Epidermal melanocyte (primary cell): ENCODE results near the gene PCDH20.
"Not testable (repeated sequence)": the region's sequence is repeated elsewhere in the genome, so short reads cannot be mapped to it uniquely, and the experiment has no call there.

ENCODE experiments used
- DNase-seq: peaks from one replicate; pipeline ENCODE4 v3.0.0; 2011; ENCODE audit warnings: low spot score; ENCODE audit not compliant: insufficient read length

PCDH20 gene, protein sequence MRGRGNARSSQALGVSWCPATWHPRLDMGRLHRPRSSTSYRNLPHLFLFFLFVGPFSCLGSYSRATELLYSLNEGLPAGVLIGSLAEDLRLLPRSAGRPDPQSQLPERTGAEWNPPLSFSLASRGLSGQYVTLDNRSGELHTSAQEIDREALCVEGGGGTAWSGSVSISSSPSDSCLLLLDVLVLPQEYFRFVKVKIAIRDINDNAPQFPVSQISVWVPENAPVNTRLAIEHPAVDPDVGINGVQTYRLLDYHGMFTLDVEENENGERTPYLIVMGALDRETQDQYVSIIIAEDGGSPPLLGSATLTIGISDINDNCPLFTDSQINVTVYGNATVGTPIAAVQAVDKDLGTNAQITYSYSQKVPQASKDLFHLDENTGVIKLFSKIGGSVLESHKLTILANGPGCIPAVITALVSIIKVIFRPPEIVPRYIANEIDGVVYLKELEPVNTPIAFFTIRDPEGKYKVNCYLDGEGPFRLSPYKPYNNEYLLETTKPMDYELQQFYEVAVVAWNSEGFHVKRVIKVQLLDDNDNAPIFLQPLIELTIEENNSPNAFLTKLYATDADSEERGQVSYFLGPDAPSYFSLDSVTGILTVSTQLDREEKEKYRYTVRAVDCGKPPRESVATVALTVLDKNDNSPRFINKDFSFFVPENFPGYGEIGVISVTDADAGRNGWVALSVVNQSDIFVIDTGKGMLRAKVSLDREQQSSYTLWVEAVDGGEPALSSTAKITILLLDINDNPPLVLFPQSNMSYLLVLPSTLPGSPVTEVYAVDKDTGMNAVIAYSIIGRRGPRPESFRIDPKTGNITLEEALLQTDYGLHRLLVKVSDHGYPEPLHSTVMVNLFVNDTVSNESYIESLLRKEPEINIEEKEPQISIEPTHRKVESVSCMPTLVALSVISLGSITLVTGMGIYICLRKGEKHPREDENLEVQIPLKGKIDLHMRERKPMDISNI

GRCh38 chr13:61415749-61416148 lies at the start of gene PCDH20:
PCDH20 (minus strand) TSS chr13:61415849; CDS start chr13:61415158, 691 bp downstream.
- no peak for DNase-seq

DNA sequence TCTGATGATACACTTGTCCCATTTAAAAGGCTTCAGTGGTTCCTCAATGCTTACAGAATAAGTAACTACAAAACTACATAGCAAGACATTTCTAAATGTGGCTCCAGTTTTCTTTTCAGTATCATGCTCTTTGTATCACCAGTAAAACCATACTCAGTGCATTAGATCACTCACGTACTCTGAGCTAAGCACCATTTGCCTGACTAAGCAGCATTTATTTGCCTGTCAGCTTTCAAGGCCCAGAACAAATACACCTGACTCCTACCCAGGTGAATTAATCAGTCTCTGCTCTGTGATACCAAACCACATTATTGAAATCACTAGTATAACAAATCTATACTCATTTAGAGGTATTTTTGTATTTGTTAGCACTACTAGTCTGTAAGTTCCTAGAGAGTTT lies 47.4 kb upstream of the PCDH20 start:
- no peak for DNase-seq

DNA sequence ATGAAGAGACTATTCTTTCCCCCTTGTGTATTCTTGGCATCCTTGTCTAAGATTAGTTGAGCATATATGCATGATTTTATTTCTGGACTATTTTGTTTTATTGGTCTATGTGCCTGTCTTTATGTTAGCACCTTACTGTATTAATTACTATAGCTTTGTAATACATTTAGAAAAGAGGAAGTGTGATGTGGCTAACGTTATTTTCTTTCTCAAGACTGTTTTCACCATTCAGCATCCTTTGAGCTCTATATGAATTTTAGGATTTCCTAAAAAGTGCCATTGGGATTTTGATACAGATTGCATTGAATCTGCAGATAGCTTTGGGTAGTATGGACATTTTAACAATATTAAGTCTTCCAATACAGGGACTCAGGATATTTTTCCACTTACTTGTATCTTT lies 37.5 kb upstream of the PCDH20 start:
- DNase-seq = no peak

GRCh38 chr13:61432029-61432428 lies 16.4 kb upstream of the PCDH20 start:
- no peak for DNase-seq

DNA sequence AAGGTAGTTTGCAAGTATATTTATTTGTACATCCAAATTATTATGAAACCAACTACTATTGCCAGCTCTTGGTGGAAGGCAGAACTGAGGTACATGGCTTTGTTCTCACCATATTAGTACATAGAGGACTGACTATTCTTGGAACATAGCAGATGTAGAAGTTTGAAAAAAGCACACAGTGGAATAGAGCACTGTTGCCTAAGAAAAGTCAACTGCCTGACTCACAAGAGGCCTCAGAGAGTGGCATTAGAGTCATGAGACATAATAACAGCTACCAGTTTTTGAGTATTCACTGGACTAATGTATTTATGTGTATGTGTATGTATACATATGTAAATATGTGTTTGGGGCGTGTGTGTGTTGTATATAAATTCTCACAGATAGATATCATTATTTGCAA lies 8.3 kb upstream of the PCDH20 start:
- DNase-seq = no peak

GRCh38 chr13:61417086-61417570 lies 1.5 kb upstream of the PCDH20 start:
- no peak for DNase-seq

GRCh38 chr13:61415058-61415721 lies 459 bp downstream of the PCDH20 start:
- DNase-seq = peak; percentile 64

GRCh38 chr13:61414686-61415057 lies 977 bp downstream of the PCDH20 start:
- DNase-seq = no peak

DNA sequence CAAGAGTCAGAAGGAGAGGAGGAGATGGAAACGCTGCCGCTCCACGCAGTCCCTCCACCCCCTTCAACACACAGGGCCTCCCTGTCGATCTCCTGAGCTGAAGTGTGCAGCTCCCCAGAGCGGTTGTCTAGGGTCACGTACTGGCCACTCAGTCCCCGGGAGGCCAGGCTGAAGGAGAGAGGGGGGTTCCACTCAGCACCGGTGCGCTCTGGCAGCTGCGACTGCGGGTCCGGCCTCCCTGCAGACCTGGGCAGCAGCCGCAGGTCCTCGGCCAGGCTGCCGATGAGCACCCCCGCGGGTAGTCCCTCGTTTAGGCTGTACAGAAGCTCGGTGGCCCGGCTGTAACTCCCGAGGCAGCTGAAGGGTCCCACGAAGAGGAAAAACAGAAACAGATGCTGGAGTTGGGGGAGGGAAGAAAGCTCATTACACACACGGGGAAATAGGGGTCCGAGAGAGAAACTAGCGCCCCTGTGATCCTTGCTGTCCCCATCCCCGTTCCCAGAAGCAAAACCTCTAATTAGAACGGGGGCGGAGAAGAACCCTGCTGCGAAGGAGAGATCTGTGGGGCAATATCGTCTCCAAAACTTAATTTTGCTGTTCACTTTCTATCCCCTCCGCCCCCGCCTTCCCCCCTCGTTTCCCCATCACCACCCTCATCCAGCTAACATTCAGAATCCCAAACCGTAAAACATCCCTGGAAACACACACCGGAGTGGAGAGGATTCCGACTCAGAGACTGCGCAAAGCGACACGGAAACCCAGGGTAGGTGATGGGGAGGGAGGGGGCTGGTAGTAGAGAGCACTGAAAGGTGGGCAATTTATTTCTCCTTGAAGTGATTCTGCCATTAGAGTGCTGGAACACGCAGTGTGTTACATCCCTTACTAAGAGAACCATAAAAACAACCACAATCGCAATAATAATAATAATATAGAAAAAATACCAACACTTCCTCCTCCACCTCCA lies 1.8 kb downstream of the PCDH20 start:
- no peak for DNase-seq

GRCh38 chr13:61410669-61411297 lies 4.9 kb downstream of the PCDH20 start:
- DNase-seq = no peak

- no peak for DNase-seq
Measured at GRCh38 chr13:61410266-61410665, 5.4 kb downstream of the PCDH20 start.

- DNase-seq = no peak
Measured at GRCh38 chr13:61408571-61408970, 7.1 kb downstream of the PCDH20 start.

- DNase-seq = no peak
Measured at GRCh38 chr13:61406275-61406674, 9.4 kb downstream of the PCDH20 start.

DNA sequence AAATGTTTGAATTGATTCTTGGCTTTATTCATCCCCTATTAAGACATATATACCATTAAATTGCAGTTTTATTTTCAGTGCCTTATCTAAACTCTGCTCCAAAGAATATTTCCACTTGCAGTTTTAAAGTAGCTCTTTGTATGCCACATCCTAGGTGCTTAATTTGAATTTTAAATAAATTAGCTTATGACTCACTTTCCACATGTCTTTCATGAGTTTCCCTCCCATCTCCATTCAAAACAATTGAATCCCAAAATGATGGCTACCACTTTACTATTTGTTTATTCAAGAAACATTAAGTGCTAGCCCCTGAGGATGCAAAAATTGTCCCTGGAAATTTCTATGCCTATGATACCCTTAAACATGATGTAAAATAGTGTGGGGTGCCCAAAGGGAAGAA lies 19.5 kb downstream of the PCDH20 start:
- DNase-seq = no peak

- DNase-seq = no peak
Measured at GRCh38 chr13:61391426-61391825, 24.2 kb downstream of the PCDH20 start.

DNA sequence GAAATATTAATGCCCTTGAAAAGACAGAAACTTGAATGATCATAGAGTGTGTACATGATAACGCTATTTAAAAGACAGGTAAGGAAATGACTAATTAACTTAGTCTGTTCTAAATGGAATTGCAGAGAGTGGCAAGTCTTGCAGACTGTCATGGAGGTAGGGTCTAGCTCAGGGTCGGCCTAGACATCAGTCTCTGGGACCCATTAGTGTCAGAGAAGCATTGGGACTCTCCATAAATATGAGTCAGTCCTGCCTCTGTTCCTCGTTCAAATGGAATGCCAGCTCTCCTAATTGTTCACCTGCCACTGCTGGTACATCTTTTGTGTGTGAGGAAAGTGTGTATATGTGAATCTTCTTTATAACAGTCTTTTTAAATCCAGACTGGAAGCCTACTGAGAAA lies 28.0 kb downstream of the PCDH20 start:
- DNase-seq = no peak

GRCh38 chr13:61383111-61383510 lies 32.5 kb downstream of the PCDH20 start:
- no peak for DNase-seq

DNA sequence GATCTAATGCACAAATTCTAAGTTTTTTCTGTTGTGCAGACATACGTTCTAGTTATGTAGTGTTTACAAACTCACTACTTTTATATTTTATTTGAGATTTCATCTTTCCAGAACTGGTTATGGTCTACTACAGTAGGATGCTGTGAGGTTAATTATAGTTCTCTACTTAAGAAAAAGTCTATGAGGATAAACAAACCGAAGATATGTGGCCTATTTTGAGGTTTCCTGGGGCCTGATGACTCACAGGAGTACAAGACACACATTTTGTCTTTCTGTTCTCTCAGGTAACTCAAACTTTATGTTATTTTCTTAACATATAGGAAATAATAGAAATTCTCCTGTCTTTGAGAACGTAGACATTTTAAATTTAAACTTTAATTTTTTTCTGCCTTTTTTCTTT lies 45.1 kb downstream of the PCDH20 start:
- DNase-seq = no peak

GRCh38 chr13:61364690-61365089 lies 51.0 kb downstream of the PCDH20 start:
- DNase-seq = not testable (repeated sequence)

- DNase-seq = no peak
Measured at GRCh38 chr13:61362522-61362921, 53.1 kb downstream of the PCDH20 start.
